Raji (cell line): ENCODE results near the gene NPHP1.

Experiments used
- POLR2A ChIP-seq: IDR thresholded peaks from 2 replicates; pipeline ENCODE4 v1.6.1; 2011; ENCODE audit warnings: low read depth, low read length, control low read depth; ENCODE audit not compliant: insufficient read depth

Gene NPHP1

DNA sequence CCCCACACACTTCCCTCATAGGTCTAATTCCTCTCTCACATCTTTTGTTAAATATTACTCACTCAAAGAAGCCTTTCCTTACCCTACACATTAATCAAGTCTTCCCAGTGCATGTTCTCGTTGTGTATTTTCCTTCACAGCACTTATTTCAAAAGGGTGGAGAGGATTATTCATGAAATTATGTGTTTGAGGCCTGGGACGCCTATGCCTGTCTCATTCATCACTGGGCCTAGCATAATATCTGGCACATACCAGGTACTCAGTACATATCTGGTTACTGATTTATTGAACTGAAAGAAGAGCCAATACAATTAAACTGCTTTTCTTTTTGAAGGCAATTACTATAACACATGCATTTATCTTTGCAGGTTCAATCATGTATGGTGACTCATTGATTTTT, 74.1 kb downstream of the NPHP1 start:
- TF ChIP-seq POLR2A: no peak

DNA sequence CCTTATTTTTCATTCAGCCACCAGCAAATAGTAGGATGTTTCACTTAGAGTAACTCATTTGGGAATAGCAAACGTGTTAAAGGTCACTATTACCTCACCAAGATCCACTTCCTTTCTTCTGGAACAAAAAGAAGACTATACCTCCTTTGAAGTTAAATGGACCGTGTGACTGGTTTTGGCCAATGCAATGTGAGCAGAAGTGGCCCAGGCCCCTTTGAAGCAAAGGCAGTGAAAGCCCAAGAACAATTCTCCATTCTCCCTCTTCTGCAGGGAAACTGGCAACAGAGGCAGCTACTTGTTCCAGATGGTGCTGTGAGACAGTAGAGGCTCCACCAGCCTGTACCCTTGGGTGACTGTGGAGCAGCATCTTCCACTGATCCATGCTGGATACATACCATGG, 77.9 kb downstream of the NPHP1 start:
- no peak for TF ChIP-seq POLR2A

DNA sequence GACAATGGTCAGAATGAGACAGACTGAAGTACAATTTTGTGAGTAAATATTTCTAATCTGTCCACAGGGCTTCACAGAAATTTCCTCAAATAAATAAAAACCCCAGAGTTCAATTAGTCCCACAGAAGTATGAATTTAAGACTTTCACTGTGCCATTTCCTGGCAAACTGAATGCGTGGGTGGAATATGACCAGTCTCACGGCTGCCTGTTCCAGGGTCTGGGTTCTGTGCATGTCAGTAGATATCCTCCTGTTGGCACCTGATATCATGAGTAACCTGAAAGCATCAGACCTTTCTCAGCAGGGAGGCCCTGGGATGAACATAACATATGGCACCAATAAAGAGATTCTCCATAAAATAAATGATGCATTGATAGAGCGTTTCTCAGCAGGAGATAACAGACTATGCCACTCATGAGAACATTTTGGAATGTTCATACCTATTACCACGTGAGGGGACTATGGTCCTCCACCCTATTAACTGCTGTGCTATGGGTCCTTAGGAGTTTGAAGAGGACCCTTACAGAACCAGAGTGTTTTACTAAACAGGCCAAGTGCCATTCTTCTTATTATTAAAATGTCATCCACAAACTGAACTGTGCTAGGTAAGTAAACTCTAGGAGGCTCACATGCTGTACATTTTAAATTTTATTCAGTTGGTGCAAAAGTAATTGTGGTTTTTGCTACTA, 78.6 kb downstream of the NPHP1 start:
- no peak for TF ChIP-seq POLR2A

DNA sequence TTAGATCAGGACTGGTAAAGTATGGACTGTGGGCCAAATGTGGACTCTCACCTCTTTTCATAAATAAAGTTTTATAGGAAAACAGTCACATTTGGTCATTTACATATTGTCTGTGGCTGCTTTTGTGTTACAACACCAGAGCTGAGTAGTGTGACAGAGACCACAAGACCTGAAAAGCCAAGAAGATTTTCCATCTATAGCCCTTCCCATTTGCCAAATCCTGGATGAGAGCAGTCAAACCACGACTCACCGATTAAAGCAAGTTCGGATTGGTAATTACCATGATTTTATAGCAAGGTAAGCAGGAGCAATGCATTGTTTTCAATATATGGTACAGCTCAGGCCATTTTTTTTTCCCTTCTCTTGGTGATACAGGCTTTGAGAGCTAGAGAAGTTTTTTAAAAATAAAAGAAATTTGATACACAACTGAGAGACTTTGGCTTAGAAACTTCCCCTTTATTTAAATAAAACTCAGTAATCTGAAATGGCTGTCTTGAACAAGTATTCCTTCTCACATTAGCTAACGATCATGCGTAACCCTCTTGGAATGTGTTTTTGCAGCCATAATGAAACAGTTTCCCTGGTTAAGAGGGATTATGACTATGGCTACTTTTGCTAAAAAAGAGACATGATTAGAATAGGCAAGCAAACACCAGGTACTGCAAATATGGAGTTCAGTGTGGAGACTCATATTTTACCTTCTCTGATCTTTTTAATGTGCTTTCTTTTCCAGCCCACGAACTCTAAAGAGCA, 79.7 kb downstream of the NPHP1 start:
- no peak for TF ChIP-seq POLR2A

DNA sequence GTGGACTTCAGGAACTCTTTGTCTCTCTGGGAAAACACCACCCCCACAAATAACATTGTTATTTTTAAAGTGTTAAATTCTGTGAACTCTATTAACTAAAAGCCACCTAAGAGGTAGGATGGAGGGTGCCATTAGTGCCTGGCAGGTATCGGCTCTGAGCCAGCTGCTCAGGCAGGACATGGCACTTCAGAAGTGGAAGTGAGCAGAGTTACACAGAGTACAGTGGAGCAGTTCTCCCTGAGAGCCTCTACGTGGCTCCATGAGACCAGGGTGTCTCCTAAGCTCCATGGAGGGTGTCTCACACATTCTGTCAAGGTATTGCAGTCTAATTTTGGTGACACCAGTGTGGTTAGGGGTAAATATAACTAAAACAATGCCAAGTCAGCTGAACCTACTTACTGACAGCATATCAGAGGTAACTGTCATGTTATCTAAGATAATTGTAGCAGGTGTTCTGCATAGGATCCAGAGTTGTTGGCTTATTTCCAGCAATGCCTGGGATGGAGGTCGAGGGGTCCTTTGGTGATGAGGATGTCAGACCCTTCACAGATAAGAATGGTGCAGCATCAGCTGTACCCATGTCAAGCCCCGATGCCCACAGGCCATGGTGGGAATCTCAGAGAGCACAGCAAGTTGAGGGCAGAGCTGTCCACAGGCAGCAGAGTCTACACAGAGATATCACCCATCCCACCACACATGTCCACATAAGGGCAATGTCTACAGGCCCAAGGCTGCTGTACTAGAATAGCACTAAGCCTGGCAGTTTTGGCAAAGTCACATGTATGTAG, 80.6 kb downstream of the NPHP1 start:
- TF ChIP-seq POLR2A: no peak

DNA sequence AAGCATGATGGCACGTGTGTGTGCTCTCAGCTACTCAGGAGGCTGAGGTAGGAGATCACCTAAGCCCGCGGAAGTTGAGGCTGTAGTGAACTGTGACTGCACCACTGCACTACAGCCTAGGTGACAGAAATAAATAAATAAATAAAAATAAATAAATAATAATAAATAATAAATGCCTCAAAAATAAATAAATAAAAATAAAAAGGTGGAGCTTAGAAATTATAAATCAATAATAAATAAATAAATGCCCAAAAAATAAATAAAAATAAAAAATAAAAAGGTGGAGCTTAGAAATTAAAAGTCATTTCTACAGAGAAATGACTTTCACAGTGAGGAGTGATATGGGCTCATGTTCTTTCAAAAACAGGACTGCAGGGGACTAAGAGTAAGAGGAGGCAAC, 83.2 kb downstream of the NPHP1 start:
- TF ChIP-seq POLR2A: no peak

DNA sequence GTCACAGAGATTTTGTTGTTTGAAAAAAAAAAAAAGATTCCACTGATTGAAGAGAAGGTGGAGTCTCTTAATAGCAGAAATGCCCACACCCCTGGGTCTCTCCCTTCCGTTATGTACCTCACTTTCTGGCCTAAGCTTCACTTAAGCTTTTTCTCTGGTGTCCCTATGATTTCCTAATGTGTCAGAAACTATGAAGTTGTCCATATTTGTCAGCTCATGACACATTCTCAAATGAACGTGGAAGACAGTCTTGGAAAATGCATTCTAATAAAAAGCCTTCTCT, 83.8 kb downstream of the NPHP1 start:
- no peak for TF ChIP-seq POLR2A

DNA sequence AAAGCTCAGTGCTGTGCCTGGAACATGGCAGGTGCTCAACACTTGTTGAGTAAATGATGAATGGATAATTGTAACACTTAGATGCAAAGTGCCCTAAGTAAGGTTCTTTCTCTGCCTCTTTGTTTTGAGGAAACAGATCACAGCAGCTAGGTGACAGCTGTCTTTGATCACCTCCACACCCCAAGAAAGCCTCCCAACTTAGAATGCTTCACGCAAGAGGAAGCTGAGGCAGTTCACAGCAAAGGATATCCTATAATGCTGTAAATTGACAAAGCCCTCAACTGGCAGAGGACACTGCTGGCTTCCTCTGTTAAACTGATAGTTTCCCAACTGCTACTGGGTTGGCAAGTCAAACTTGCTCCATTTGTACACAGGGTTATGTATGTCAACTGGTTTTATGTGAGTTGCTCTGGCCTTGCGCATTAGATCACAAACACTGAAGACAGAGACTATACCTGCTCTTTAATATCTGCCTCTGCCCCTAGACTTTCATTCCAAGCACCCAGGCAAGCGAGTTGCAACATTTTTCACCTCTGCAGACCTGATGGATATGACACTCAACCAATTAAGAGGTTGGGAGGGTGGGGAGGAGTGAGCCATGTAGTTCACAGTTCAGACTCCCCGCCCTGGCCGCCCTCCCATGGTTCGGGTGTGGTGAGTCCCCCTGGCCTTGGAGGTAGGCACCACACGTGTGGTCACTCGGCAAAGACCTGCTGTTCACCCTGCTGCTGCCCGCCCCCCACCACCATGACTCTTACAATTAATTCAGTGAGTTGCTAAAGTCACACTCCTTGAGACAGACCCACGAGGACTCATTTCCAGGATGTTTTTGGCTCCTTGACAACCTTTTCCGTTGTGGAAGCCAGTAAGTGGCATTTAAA, 84.4 kb downstream of the NPHP1 start:
- no peak for TF ChIP-seq POLR2A

DNA sequence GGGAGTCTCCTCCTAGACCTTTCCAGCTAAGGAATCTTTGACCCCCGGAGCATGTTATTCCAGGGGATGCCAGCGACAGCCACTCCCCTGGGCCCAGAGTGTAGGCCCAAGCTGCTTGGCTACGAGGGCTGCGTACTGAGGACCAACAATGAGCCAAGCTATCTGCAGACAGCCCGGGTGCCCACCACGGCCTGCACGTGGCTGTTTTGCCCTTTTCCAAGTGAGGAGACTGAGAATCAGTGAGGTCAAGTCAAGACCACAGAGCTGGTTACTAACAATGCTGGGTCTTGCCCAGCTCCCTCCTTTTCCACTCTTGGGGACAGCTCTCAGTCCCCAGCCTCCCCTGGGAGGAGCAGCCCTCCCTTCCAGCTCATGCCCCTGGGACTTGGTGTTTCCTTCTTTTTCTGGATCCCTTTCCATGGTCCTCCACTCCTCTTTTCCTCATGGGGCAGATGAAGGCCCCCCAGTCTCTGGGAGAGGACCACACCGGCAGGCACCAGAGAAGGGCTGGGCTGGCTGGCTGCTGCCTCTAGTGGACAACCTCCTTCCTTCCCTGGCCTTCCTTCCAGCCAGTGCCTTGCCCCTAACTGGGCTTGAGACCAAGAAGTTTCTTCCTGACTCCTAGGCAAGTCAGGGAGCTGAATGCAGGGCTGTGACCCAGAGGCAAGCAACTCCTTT, 88.6 kb downstream of the NPHP1 start:
- no peak for TF ChIP-seq POLR2A

DNA sequence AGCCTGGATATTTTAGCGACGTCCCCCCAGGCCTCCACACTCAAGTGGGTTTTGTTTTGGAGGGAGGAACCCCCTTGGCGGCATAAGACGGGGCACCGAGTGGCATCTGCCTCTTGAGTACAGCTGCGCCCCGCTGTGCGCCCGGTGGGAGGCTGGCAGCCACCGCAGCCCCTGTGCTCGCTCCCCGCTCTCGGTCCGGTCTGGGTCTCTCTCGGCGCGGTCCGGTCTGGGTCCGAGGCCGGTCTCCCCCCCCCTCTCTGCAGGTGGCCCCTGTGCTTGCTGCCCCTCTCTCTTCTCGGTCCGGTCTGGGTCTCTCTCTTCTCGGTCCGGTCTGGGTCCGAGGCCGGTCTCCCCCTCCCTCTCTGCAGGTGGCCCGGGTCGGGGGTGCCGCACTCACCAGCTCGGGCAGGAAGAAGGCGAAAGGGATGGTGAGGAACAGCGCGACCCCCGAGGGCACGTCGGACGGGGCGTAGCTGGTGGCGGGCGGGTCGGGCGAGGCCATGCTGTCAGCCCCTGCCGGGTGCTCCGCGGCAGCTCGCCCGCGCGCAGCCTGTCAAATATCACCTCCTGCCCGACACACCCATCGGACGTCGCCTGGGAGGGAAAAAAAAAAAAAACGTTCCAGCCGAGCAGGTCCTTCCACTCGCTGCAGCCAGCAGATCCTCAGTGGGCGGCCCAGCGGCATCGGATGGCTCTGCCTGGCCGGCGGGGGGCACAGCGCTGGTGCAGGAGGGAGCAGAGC, 89.4 kb downstream of the NPHP1 start, which contains the start of gene MALL:
Gene MALL, minus strand, starts transcription at position 532 of the 742 bp plus-strand sequence. Its CDS starts 30 bp downstream, at position 502.
- TF ChIP-seq POLR2A: no peak

DNA sequence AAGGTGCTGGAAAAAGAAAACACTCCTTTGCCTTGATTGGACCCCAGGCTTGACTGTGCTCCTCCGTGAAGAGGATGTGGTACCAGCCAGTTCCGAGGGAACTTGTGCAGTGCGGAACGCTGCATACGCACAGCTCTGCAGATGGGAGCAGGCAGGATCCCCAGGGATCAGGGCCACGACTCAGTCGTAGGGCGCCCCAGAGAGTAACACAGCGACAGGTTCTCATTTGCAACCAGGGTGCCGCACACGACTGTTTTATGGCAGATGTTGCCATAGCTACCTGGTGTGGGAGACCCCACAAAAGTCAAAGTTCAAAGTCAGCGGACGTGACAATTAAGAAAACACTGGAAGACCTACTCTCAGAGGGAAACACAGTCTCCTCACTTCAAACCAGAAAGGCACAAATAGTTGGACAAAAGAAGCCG, 90.0 kb downstream of the NPHP1 start:
- no peak for TF ChIP-seq POLR2A

DNA sequence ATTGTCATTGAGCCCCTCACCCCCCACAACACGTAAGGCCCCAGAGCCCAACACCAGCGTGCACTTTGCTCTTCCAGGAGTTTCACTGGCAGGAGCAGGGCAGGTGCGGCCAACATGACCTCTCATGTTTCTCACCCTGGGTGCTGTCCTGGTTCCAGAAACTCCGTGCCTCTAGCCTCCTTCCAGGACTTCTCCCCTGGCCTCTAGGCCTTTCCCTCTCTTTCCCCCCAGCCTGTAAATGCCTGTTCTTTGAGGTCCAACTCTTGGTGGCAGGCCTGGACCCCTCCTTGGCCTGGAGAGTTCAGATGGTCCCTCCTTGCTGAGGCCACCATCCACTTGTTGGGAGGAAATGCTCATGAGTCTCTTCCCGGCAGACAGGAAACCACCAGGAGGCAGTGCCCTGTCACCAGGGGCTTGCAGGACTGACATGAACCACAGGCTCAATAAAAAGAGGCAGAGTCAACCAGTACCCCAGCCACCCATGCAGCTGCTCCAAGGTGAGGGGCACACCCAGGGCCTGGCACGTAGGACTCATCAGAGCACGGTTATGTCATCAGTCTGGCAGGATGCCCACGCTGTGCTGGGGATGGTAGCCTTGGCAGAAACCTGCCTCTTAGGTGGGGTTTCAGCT, 90.7 kb downstream of the NPHP1 start:
- TF ChIP-seq POLR2A: no peak

DNA sequence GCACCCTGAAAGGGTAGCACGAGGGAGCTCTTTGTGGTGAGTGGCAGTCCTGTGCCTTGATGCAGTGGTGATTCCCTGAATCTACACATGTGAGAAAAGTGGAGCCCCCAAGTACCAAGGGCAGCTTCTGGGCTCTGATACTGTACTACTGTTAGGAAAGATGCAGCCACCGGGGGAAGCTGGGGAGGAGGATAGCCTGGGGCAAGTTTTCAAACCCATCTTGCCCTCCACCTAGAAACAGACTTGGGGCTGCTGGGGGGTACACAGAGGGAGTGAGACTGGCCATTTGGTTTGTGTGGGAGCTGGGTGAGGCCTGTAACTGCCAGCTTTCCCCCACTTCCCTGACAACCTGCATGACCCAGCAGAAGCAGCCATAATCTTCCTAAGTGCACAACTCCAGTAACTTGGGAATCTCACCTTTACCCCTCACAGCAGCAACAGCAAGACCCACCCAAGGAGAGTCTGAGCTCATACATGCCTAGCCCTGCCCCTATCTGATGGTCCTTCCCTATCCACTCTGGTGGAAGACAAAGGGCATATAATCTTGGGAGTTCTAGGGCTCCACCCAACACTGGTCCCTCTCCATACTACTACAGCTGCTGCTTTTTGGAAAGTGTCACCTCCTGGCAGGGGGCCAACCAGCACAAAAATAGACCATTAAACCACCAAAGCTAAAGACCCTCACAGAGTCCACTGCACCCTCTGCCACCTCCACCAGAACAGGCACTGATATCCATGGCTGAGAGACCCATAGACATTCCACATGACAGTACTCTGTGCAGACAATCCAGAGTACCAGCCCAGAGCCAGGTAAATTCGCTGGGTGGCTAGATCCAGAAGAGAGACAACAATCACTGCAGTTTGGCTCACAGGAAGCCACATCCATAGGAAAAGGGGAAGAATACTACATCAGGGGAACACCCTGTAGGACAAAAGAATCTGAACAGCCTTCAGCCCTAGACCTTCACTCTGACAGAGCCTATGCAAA, 97.4 kb downstream of the NPHP1 start:
- TF ChIP-seq POLR2A: no peak

DNA sequence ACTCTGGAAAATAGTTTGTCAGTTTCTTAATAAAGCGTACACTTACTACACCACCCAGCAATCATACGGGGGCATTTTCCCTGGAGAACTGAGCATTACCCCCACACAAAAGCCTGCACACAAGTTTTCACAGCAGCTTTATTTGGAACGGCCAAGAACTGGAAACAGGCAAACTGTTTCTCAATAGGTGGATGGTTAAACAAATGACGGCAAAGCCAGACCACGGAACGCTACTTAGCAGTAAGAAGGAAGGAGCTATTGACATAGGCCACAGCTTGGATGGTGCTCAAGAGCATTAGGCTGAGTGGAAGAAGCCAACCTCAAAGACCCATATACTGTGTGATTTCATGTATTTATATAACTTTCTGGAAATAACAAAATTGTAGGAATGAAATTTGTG, 98.2 kb downstream of the NPHP1 start:
- no peak for TF ChIP-seq POLR2A
